Activated CD8-positive, alpha-beta memory T cell treated with anti-CD3 and anti-CD28 coated beads, Interleukin-2, amount 50 U/mL, for 24 hours (primary cell): ENCODE data around the gene KPNA4.
"Not testable (repeated sequence)": the region's sequence is repeated elsewhere in the genome, so short reads cannot be mapped to it uniquely, and the experiment has no call there.

Experiments used
- DNase-seq: peaks from one replicate; pipeline ENCODE4 v3.0.0-alpha.2; 2020; ENCODE audit errors: extremely low read depth

The KPNA4 gene, protein sequence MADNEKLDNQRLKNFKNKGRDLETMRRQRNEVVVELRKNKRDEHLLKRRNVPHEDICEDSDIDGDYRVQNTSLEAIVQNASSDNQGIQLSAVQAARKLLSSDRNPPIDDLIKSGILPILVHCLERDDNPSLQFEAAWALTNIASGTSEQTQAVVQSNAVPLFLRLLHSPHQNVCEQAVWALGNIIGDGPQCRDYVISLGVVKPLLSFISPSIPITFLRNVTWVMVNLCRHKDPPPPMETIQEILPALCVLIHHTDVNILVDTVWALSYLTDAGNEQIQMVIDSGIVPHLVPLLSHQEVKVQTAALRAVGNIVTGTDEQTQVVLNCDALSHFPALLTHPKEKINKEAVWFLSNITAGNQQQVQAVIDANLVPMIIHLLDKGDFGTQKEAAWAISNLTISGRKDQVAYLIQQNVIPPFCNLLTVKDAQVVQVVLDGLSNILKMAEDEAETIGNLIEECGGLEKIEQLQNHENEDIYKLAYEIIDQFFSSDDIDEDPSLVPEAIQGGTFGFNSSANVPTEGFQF

DNA sequence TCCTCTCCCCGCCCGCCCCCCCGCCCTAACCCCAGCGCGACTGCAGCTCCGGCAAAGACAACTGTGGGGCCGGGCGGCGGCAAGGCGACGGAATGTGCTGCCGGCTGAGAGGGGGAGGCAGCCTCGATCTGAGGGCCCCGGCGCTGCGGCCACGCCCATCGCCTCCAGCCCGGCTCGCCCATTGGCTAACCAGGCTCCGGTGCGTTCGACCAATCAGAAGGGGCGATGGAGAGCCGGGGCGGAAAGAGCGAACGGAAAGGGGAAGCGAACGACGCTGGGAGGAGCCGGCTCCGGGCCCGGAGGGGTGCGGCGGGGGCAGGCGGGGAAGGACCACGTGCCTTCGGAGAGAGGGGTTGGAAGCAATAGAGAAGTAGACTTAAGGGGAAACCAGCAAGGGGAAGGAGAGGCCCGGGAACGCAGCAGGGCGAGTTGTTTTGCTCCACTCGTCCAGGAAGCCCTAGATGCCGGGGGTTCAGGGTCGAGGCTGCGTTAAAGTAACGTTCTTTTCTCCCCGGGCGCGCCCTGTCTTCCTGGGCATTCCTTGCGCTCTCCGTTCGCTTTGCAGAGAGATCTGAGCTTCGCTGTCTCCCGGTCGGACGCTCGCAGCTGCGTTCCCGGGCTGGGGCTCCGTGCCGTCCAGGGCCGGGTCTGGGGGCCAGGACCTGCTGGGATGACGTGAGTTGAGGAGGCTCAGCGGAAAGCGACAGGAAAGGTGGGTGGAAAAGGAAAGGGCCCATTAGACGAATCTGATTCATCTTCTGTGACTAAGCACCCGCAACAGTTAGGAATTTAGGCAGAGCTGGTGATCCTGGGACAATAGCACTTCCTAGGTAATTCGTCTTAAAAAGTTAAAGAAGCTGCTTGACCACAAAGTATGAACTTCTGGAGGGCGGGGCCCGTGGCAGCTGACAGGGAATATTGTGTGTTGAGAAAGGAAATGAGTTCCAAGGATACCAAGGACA lies at the start of gene KPNA4:
TSS of gene KPNA4 (minus strand) at position 130 of the 962 bp plus-strand sequence. CDS start 289 bp downstream, outside the sequence.
- peak; percentile 91 for DNase-seq

DNA sequence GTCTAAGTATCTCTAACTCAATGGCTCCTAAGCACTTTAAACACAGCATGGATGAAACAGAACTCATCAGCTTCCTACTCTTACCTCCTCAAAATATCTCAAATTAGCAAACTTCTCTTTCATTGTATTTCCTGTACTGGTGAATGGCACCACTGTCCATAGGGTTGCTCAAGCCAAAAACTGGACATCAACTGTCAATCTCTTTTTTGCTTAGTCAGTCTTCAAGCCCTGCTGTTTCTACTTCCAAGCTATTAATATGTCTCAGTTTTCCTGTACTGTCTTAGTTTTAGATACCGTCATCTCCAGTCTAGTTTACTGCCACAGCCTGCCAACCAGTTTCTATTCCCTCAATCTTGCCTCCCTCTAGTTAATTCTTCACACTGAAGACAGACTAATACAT lies 48.3 kb upstream of the KPNA4 start:
- no peak for DNase-seq

DNA sequence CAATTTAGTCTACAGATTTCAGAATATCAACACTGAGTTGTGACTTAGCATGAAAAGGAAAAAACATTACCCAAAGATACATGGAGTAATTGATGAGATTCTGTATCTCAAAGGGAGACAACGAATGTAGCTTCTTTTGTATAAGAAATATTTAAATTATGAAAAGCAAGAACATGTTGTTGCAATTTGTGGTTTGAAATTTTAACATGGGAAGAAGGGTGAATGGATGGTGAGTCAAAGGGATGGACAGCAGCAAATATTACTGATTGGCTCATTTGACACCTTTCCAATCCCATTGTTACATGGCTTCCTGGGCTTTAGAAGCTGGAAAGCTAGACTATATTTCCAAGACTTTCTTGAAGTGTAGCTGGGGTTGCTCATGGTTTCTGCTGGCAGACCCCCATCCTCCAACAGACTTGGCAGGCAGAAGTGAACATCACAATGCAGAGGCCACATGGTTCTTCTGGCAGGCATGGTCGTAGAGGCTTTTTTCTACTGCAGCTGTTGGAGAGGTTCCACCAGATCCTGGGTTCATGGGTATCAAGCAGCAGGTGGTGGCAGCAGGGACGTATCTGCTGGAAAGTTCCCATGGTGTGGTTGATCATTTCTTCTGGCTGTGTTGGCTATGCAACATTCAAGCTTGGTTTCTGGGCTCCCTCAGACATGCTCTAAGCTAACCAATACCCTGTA lies 47.2 kb upstream of the KPNA4 start:
- no peak for DNase-seq

DNA sequence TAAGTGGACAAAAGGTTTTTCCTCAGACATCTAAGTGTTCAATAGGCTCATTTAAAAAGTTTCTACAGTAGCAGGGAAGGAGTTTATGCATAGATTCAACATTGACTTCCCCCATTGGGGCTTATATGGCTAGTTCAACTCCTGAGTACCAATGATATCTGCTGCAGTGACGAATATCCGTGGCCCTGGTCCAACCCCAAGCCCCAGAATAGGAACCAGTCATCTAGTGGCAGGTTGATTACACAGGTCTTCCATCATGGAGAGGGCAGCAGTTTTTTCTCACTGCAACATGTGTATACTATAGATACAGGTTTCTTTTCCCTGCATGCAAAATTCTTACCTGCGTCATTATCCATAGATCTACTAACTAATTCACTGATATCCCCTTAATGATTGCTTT lies 45.8 kb upstream of the KPNA4 start:
- DNase-seq = no peak

DNA sequence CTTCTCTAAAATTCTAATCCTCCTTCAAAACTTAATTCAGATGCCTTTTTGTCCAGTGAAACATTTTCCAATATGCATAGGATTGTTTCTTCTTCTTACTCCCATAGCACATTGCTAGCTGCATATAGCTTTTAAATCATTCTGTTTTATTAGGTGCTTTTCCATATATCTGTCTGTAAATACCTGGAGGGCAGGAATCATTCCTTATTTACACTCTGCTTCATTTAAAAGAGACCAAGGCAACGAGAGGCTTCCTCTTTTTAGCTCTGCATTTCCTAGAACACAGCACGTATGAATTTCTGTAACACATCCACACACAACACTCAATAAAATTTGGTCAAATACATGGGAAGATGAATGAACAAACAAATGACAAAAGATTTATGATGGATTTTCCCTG lies 43.5 kb upstream of the KPNA4 start:
- DNase-seq = no peak

DNA sequence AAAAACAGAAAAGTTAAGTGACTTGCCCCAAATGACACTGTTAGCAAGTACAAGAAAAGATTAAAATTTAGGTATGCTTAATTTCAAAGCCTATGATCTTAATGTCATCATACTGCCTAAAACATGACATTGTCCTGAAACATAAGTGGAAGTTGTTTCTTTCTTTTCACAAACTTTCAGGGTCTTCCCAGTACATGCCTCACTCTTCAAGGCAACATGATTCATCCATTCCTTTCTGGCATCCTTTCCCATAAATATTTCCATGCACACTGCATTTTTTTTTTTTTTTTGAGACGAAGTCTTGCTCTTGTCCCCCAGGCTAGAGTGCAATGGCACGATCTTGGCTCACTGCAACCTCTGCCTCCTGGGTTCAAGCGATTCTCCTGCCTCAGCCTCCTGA lies 42.5 kb upstream of the KPNA4 start:
- no peak for DNase-seq

DNA sequence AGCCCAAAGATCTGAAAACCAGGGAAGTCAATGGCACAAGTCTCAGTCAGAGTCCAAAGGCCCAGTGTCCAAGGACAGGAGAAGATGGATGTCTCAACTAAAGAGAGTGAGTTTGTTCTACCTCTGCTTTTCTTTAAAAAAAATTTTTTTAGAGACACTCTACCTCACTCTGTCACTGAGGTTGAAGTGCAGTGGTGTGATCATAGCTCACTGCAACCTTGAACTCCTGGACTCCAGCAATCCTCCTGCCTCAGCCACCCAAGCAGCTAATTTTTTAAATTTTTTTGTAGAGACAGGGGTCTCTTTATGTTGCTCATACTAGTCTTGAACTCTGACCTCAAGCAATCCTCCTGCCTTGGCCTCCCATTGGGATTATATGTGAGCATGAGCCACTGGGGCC lies 39.9 kb upstream of the KPNA4 start:
- no peak for DNase-seq

DNA sequence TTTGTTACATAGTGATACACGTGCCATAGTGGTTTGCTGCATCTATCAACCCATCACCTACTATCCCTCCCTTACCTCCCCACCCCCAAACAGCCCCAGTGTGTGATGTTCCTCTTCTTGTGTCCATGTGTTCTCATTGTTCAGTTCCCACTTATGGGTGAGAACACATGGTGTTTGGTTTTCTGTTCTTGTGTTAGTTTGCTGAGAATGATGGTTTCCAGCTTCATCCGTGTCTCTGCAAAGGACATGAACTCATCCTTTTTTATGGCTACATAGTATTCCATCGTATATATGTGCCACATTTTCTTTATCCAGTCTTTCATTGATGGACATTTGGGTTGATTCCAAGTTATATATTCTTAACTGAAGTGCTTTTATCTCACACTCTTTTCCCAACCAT lies 38.5 kb upstream of the KPNA4 start:
- DNase-seq = not testable (repeated sequence)

DNA sequence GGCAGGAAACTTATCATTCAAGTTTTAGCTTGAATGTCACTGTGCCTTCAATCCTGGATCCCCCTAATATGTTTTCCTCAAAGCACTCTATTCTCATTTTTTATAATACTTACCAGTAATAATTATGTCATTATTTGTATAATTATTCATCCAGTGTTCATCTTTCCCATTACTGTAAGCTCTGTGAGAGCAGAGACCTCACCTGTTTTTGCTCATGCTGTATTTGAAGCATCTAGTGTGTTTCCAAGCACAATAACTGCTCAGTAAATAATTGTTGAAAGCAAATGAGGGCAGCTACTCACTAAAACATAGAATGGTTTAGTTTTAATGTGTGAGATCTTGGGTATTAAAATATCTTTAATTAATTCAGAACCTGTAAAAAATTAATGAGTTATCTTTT lies 36.9 kb upstream of the KPNA4 start:
- DNase-seq = no peak

DNA sequence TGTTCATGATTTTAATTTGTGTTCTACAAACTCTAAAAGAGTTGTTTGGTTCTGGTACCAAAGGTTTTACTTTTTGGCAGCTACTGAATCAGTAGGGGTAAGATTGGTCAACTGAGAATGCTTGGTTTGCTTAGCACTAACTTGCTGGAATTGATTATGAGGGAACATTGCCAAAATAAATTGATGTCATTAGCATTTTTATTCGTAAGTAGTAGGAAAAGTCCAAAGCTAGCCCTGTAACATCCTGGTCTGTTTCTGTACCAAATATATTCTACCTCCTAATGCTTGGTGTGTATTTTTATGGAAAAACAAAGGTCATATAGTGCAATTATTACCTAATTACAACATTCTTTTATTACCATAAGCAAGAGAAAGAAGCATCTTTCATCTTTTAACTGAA lies 35.9 kb upstream of the KPNA4 start:
- no peak for DNase-seq

DNA sequence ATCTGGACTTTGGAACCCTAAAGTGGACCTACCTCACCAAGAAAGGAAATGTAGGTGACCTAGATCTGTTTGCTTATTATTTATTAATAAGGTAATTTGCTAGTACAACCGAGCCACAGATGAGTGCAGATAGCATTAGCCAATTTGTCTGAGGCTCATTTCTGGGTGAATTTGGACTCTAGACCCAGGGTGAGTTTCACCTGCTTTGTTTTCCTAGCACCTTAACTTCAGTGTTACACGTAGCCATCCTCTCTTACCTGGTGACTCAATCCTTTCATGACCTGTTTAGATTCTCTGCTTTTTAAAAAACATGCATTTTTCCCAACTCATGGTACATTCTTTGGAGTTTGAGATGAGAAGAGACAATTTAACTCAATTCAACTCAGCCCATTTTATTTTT lies 33.5 kb upstream of the KPNA4 start:
- no peak for DNase-seq

DNA sequence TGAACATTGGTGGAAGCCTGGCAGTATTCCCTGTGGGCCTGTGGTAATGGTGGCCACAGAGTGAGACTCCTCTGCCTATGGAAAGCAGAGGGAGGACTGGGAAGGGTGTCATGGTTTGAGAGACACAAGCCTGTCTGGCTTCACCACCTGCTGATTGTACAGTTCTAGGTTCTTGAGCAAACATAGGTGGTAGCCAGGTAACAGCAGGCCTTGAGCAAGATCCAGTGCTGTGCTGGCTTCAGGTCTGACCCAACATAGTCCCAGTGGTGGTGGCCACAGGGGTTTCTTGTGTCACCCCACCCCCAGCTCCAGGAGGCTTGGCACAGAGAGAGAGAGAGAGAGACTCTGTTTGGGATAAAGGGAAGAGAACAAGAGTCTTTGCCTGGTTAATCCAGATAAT lies 22.7 kb upstream of the KPNA4 start:
- DNase-seq = no peak

DNA sequence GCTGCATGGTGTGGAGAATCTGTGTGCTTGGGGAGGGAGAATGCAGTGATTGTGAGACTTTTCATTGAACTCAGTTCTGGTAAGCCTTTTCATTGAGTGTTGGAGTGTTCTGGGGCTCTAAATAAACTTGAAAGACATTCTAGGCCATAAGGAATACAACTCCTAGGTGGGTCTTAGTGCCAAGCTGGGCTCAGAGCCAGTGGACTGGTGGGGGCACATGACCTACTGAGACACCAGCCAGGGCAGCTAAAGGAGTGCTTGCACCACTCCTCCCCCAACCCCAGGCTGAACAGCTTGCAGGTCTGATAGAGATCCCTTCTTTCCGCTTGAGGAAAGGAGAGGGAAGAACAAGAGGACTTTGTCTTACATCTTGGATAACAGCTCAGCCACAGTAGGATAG lies 21.7 kb upstream of the KPNA4 start:
- no peak for DNase-seq

DNA sequence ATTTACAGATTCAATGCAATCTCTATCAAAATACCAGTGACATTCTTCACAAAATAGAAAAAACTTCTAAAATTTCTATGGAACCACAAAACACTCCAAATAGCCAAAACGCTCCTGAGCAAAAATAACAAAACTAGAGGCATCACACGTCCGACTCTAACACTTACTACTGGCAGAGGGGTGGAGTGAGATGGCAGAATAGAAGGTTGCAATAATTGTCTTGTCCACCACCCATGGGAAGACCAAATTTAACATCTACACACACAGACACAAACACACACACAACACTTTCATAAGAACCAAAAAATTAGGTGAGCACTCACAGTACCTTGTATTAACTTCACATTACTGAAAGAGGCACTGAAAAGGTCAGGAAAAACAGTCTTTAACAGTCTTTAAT lies 21.3 kb upstream of the KPNA4 start:
- DNase-seq = no peak

DNA sequence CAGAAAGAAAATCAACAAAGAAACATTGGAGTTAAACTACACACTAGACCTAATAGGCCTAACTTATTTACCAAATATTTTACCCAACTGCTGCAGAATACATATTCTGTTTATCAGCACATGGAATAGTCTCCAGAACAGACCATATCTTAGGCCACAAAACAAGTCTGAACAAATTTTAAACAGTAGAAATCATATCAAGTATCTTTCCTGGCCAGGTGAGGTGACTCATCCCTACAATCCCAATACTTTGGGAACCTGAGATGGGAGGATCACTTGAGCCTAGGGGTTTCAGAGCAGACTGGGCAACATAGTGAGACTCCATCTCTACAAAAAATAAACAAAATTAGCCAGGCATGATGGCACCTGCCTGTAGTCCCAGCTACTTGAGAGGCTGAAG lies 18.1 kb upstream of the KPNA4 start:
- DNase-seq = no peak

DNA sequence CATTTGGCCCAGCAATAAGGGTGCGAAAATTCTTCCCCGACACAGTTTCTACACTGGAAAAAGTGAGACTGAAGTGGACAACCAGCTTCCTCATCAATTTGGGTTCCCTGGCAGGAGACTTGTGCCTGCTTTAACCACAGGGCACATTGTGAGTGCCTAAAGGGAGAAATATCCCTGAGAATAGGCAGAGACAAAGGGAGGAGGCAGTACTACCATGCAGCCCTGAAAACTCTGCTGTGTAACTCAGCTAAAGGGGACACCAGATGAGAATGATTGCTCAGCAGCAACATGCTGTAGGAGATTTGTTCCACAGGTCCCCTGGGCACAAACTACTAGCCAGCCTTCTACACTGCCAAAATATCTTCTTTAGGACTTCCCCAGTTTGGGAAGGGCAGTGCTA lies 15.6 kb upstream of the KPNA4 start:
- DNase-seq = no peak

DNA sequence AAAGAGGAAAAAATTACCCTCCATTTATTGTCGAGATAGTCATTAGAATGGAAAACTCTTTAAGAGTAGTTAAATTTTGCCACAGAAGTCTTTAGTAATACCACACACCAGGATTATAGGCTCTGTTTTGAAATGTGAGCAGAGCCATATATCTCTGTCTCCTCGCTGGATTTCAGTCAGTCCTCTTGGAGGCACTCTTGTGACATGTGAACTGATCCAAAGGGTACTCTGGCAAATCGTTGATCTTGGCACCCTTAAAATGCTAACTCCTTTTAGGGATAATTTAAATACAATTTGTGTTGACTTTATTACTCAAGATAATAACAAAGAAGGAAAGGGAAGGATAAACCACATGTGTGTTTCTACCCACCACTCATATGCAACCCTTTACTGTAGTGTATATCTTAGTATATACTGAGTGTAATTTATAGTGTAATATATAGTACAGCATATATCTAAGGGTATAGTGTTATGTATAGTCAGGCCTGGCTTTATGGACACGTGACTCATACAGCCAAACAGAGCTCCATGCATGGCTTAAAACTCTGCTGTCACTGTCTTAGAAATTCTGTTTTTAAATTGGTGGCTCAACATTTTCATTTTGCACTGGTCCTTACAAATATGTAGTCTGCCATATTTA lies 12.3 kb upstream of the KPNA4 start:
- DNase-seq = no peak

DNA sequence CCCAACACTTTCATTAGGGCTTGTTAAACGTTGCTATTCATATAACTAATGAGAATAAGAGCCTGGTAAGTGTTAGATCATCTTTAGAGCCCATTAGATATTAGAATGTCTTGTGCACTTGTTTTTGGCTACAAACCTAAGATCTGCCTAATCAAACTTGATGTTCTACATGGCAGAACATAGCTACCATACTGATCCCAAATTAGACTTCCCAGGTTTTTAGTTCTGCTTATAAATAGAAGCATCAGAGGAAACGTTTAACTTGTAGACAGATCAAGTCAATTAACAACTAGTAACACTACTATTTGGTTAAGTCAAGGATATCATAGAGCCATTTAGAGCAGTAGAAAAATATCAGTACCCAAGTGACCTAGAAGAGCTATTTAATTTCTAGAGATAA lies 11.7 kb upstream of the KPNA4 start:
- DNase-seq = no peak

DNA sequence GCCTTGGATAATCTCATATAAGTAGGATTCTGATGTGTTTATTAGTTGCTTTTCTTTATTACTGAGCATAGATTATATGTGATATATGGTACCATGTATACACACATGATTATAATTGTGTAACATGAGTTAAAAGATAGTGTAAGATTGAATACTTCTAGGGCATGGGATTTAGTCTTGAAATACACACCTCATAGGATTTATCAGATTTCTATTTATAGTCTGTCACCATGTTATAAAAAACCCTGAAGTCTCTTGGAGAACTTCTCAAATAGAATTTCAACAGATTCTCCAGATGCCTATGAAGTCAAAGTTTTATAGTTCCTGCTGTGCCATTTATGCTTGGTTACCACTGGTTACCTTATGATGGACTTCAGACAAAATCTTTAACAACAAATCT lies 11.2 kb upstream of the KPNA4 start:
- no peak for DNase-seq

DNA sequence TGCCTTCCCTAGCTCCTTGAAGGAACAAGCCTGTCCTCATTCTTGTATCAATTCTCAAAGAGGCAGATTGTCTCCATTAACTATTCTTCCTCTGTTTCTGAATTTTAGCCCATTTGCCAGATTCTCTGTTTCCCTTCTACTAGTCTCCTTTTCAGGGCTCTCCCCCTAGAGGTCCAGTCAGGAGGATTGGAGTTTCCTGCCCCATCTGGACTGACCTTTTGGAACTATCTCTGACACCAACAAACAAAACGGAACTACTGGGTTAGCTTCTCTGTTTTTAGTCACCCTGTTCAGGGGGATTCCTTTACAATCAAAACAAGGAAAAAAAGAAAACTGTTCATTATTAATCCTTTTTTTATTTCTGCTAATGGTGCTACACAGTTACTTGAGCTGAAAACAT lies 10.2 kb upstream of the KPNA4 start:
- no peak for DNase-seq

DNA sequence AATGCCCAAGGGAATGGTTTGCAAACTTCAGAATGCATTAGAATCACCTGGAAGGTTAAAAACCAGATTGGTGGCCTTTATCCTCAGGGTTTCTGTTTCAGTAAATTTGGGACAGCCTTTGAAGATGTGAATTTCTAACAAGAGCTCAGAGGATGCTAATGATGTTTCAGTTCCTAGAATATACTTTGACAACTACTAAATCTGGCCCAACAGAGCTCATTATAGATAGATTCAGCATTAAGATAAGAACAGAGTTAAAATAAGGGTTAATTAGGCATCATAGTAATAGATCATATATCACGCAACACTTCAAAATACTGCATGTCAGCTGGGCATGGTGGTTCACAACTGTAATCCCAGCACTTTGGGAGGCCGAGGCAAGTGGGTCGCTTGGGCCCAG lies 9.3 kb upstream of the KPNA4 start:
- no peak for DNase-seq
